Type B pancreatic cell (in vitro differentiated cells): Measurements from ENCODE around the gene CHST9. TPM values are rescaled to one million over a fixed set of nuclear protein-coding genes. Genes with fewer than 3 reads are reported as not detected.

ENCODE experiments used
- DNase-seq: peaks from one replicate; pipeline ENCODE4 v3.0.0; 2021; ENCODE audit warnings: mixed read lengths; ENCODE audit not compliant: unreplicated experiment; ENCODE audit errors: extremely low spot score
- H3K27ac Mint-ChIP-seq: 2 replicates; pipeline ENCODE4 v1.8.0; 2021; ENCODE audit warnings: mild to moderate bottlenecking, mixed read lengths
- H3K27me3 Mint-ChIP-seq: 2 replicates; pipeline ENCODE4 v1.8.0; 2021; ENCODE audit warnings: mixed read lengths
- H3K36me3 Mint-ChIP-seq: 2 replicates; pipeline ENCODE4 v1.8.0; 2021; ENCODE audit warnings: mixed read lengths
- H3K4me1 Mint-ChIP-seq: one replicate; pipeline ENCODE4 v1.8.0; 2021; ENCODE audit warnings: mixed read lengths; ENCODE audit not compliant: unreplicated experiment
- H3K4me3 Mint-ChIP-seq: 2 replicates; pipeline ENCODE4 v1.8.0; 2021; ENCODE audit warnings: mild to moderate bottlenecking, mixed read lengths
- H3K9me3 Mint-ChIP-seq: 2 replicates; pipeline ENCODE4 v1.8.0; 2021; ENCODE audit warnings: mixed read lengths
- CTCF ChIP-seq: fragments of 200-600 bp; sonication (generic); conservative IDR thresholded peaks from 2 replicates; pipeline ENCODE4 v1.5.0; 2021; ENCODE audit warnings: antibody characterized with exemption, mild to moderate bottlenecking
- total RNA-seq: library from RNA; stranded (reverse); gene quantifications from 2 replicates; pipeline ENCODE4 v1.2.1, GENCODE V29; 2021; ENCODE audit warnings: low replicate concordance

Gene CHST9
- total RNA-seq, 1 donor from 2014 or later = 9.9 TPM

- H3K9me3 Mint-ChIP-seq = peaks cover 12% of the 10 kb centered on the region
- TF ChIP-seq CTCF = no peak
- H3K4me3 Mint-ChIP-seq = no peak overlapping the region
- H3K27ac Mint-ChIP-seq = no peak overlapping the region
- DNase-seq = no peak
- H3K36me3 Mint-ChIP-seq = peaks cover 3% of the 10 kb centered on the region
- H3K4me1 Mint-ChIP-seq = peaks cover 5% of the 10 kb centered on the region
- no peaks in the 10 kb centered on the region for H3K27me3 Mint-ChIP-seq
Observed at GRCh38 chr18:26926066-26926675, 258.9 kb downstream of the CHST9 start.

GRCh38 chr18:26925313-26925712 lies 259.8 kb downstream of the CHST9 start:
- no peak overlapping the region for H3K4me3 Mint-ChIP-seq
- H3K36me3 Mint-ChIP-seq = peaks cover 3% of the 10 kb centered on the region
- peaks cover 12% of the 10 kb centered on the region for H3K9me3 Mint-ChIP-seq
- no peak for TF ChIP-seq CTCF
- DNase-seq = no peak
- no peaks in the 10 kb centered on the region for H3K27me3 Mint-ChIP-seq
- peaks cover 6% of the 10 kb centered on the region for H3K4me1 Mint-ChIP-seq
- H3K27ac Mint-ChIP-seq = peak overlapping the region; percentile 13

- H3K9me3 Mint-ChIP-seq = peaks cover 12% of the 10 kb centered on the region
- no peak for TF ChIP-seq CTCF
- H3K36me3 Mint-ChIP-seq = peaks cover 6% of the 10 kb centered on the region
- no peak overlapping the region for H3K27ac Mint-ChIP-seq
- H3K4me3 Mint-ChIP-seq = no peak overlapping the region
- no peak for DNase-seq
- peaks cover 16% of the 10 kb centered on the region for H3K4me1 Mint-ChIP-seq
- H3K27me3 Mint-ChIP-seq = no peaks in the 10 kb centered on the region
Observed at GRCh38 chr18:26922313-26922712, 262.8 kb downstream of the CHST9 start.

- Mint-ChIP-seq H3K27ac (no peak overlapping the region), H3K4me1 (peaks cover 11% of the 10 kb centered on the region), H3K4me3 (no peak overlapping the region), H3K36me3 (peaks cover 6% of the 10 kb centered on the region), H3K27me3 (no peaks in the 10 kb centered on the region), H3K9me3 (peaks cover 16% of the 10 kb centered on the region)
- DNase-seq = no peak
- TF ChIP-seq CTCF = no peak
Observed at GRCh38 chr18:26920644-26921043, 264.5 kb downstream of the CHST9 start.

GRCh38 chr18:26919627-26920026 lies 265.5 kb downstream of the CHST9 start:
- no peak overlapping the region for H3K4me3 Mint-ChIP-seq
- H3K9me3 Mint-ChIP-seq = peaks cover 16% of the 10 kb centered on the region
- DNase-seq = no peak
- H3K27me3 Mint-ChIP-seq = no peaks in the 10 kb centered on the region
- no peak for TF ChIP-seq CTCF
- peaks cover 11% of the 10 kb centered on the region for H3K4me1 Mint-ChIP-seq
- peak overlapping the region; percentile 22 for H3K27ac Mint-ChIP-seq
- peaks cover 6% of the 10 kb centered on the region for H3K36me3 Mint-ChIP-seq

GRCh38 chr18:26919201-26919600 lies 265.9 kb downstream of the CHST9 start:
- Mint-ChIP-seq H3K27ac (no peak overlapping the region), H3K36me3 (peaks cover 6% of the 10 kb centered on the region), H3K9me3 (peaks cover 16% of the 10 kb centered on the region), H3K4me3 (no peak overlapping the region), H3K27me3 (no peaks in the 10 kb centered on the region), H3K4me1 (peaks cover 11% of the 10 kb centered on the region)
- TF ChIP-seq CTCF = no peak
- no peak for DNase-seq
